Psoas muscle (tissue), 8 donors: ENCODE results near the gene SLC38A9. TPM values are rescaled to one million over a fixed set of nuclear protein-coding genes. Genes with fewer than 3 reads are reported as not detected.

ENCODE experiments used
- ATAC-seq, 4 donors: fragments of 200-7000 bp; cut with Tn5 transposase; one replicate each; pipeline ENCODE4 v1.9.1; 2020; ENCODE audit warnings: moderate library complexity in 3 of 4, mild to moderate bottlenecking in 2 of 4
- DNase-seq, 2 donors: peaks; one replicate each; pipeline ENCODE4 v3.0.0-alpha.2; 2020
- H3K27ac ChIP-seq: fragments of 200-600 bp; one replicate; pipeline ENCODE4 v1.8.0; 2022
- H3K27me3 ChIP-seq, 3 donors: fragments of 200-600 bp in 1 of 3; one replicate each; pipeline versions ENCODE4 v1.6.1 to v1.8.0; 2013 to 2022; ENCODE audit warnings: low read length in 2 of 3, mild to moderate bottlenecking in 2 of 3, moderate library complexity in 1 of 3; ENCODE audit not compliant: insufficient read depth in 3 of 3
- H3K36me3 ChIP-seq, 2 donors: fragments of 200-600 bp in 1 of 2; one replicate each; pipeline versions ENCODE4 v1.6.1 to v1.8.0; 2013 to 2022; ENCODE audit warnings: low read depth in 1 of 2, mild to moderate bottlenecking in 1 of 2, moderate library complexity in 1 of 2; ENCODE audit not compliant: insufficient read depth in 1 of 2
- H3K4me1 ChIP-seq: fragments of 200-600 bp; one replicate; pipeline ENCODE4 v1.8.0; 2022
- H3K4me3 ChIP-seq: fragments of 200-600 bp; one replicate; pipeline ENCODE4 v1.8.0; 2022; ENCODE audit warnings: mild to moderate bottlenecking
- H3K9me3 ChIP-seq: fragments of 200-600 bp; one replicate; pipeline ENCODE4 v1.8.0; 2022
- WGBS, 3 donors: extraction: QIAGEN DNeasy Blood & Tissue Kit; methylation state at CpG; one replicate each; pipeline versions ENCODE4 v1.1.6 to v1.1.7; 2013; 5-methylcytosine and 5-hydroxymethylcytosine counted together
- intact Hi-C, 2 donors: fragments of 100-400 bp; cut with DNase I; formaldehyde crosslinking; loops; one replicate each; pipeline versions ENCODE4 v1.11.0 to v1.14.2; 2022
- polyA plus RNA-seq, 3 donors: library from polyadenylated mRNA; stranded (reverse); fragments of 200-250 nt; gene quantifications; one replicate each; pipeline ENCODE4 v1.2.3, GENCODE V29; 2013
- total RNA-seq, 4 donors: library from RNA; stranded (reverse); fragmentation: NEBNext Ultra II Directional in 2 of 4; extraction: Animal tissue kit (Norgen Biotek cat#: 25700) in 2 of 4; gene quantifications; one replicate each; pipeline versions ENCODE4 v1.2.1 to v1.2.4, GENCODE V29; 2021 to 2023
- TF ChIP-seq, protein P1 (sequence below): fragments of 200-600 bp; IDR thresholded peaks from one replicate; pipeline ENCODE4 v1.8.0; 2022; ENCODE audit warnings: antibody characterized with exemption
- donor health status: healthy with polysubstance abuse.
- donor health status: DM: no; HTN: no; CAD: no; lungs with moderate emphysema.
- donor health status: Bipolar disorder and iron deficiency.
- donor health status: healthy.
- donor health status: DM: yes; HTN: yes; CAD: no.
- donor health status: DM: no; HTN: no; CAD: no.
- donor health status: DM: no; HTN: no; CAD: no.
- donor health status: DM: yes; HTN: yes; CAD: no.

The SLC38A9 gene
- total and polyA plus RNA-seq, 7 donors: 4.3 to 7.2 (median 6.8) TPM

DNA sequence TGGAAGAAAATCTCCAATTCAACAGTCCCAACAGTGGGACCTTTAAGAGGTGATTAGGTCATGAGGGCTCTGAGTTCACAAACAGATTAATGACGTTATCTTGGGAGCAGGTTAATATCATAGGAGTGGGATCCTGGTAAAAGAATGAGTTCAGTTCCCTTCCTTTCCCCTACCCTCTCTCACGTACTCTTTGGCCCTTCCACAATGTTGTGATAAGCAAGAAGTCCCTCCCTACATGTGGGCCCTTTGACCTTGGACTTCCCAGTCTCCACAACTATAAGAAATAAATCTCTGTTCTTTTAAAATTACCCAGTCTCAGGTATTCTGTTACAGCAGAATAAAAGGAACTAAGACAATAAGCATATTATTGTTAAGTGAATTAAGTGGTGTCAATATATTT lies 37.8 kb downstream of the SLC38A9 start:
- Histone ChIP-seq H3K9me3 (no peaks in the 10 kb centered on the region), H3K27me3 (no peaks in the 10 kb centered on the region), H3K27ac (no peak overlapping the region), H3K4me1 (peaks cover 11% of the 10 kb centered on the region), H3K36me3 (no peaks in the 10 kb centered on the region), H3K4me3 (no peak overlapping the region)
- 43 to 74% (median 51%) methylated on average over 2 of the region's 2 CpGs for WGBS, 3 donors
- intact Hi-C loops: loop anchor here in 1 of 2 donors (10.0 kb wide), 1 partner anchor 140 kb away; the partner anchor contains the start of gene PLPP1
- ATAC-seq (no peak), DNase-seq (no peak)
- TF ChIP-seq, protein P1, sequence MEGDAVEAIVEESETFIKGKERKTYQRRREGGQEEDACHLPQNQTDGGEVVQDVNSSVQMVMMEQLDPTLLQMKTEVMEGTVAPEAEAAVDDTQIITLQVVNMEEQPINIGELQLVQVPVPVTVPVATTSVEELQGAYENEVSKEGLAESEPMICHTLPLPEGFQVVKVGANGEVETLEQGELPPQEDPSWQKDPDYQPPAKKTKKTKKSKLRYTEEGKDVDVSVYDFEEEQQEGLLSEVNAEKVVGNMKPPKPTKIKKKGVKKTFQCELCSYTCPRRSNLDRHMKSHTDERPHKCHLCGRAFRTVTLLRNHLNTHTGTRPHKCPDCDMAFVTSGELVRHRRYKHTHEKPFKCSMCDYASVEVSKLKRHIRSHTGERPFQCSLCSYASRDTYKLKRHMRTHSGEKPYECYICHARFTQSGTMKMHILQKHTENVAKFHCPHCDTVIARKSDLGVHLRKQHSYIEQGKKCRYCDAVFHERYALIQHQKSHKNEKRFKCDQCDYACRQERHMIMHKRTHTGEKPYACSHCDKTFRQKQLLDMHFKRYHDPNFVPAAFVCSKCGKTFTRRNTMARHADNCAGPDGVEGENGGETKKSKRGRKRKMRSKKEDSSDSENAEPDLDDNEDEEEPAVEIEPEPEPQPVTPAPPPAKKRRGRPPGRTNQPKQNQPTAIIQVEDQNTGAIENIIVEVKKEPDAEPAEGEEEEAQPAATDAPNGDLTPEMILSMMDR: no peak

DNA sequence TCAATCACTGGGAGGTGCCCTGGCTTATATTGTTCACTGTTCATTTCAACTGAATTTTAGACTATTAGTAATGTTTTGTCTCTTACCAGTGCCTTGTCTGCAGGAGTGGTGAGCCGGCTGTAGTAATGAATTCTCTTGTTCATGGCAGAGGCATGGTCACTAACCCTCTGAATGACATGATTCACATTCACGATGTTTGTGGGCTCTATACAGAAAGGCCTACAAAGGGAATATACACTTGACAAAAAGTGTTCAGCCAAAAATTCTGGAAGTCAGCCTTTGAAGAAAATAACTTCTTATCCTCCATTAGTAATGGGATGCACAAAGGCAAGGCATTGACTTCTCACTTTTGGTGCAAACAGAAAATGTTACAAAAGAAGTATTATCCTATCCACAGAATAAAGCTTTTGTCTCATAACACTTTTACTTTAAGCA lies 39.6 kb downstream of the SLC38A9 start:
- no peak overlapping the region for H3K4me3 ChIP-seq
- no peaks in the 10 kb centered on the region for H3K27me3 ChIP-seq
- TF ChIP-seq, protein P1: no peak
- H3K4me1 ChIP-seq: peaks cover 11% of the 10 kb centered on the region
- DNase-seq (no peak), ATAC-seq (no peak)
- 47 to 74% (median 54%) methylated on average over 2 of the region's 2 CpGs for WGBS, 3 donors
- intact Hi-C loops: loop anchor here in 1 of 2 donors (10.0 kb wide), 1 partner anchor 138 kb away; the partner anchor contains the start of gene PLPP1
- H3K36me3 ChIP-seq: no peaks in the 10 kb centered on the region
- no peak overlapping the region for H3K27ac ChIP-seq
- no peaks in the 10 kb centered on the region for H3K9me3 ChIP-seq

DNA sequence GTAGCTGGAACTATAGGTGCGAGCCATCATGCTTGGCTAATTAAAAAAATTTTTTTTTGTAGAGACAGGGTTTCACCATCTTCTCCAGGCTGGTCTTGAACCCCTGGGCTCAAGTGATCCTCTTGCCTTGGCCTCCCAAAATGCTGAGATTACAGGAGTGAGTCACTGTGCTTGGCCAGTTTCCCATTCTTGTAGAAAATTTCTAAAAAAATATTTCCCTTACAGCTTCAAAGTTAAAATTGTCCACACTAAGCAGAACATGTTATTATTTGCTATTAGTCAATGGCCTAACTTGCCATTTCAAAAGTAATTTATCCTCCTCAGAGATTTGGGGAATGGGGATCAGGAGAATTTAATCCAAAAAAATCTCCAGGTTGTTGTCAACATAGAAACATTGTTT lies 40.1 kb downstream of the SLC38A9 start:
- H3K4me1 ChIP-seq: peaks cover 11% of the 10 kb centered on the region
- no peak overlapping the region for H3K27ac ChIP-seq
- 96 to 100% (median 100%) methylated on average over 1 of the region's 1 CpG for WGBS, 3 donors
- H3K9me3 ChIP-seq: no peaks in the 10 kb centered on the region
- H3K4me3 ChIP-seq: no peak overlapping the region
- TF ChIP-seq, protein P1: no peak
- H3K36me3 ChIP-seq: no peaks in the 10 kb centered on the region
- intact Hi-C loops: loop anchor here in 1 of 2 donors (10.0 kb wide), 1 partner anchor 137 kb away; the partner anchor contains the start of gene PLPP1
- DNase-seq: no peak
- H3K27me3 ChIP-seq: no peaks in the 10 kb centered on the region
- ATAC-seq: no peak

DNA sequence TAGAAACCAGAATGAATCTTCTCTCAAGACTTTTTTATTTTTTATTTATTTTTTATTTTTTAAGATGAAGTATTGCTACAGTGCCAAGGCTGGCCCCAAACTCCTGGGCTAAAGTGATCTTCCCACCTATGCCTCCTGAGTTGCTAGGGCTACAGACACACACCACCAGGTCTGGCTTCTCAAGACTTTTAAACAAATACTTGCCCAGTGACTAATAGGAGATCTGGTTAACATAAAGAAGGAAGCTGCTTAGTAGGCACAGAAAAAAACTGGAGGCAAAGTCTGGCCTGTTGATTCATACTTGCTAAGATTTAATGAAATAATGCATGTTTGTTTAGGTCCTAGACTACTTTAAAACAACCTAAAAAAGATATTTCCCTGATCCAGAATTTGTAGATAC lies 43.8 kb downstream of the SLC38A9 start:
- ATAC-seq (no peak), DNase-seq (no peak)
- H3K27me3 ChIP-seq: no peaks in the 10 kb centered on the region
- no peaks in the 10 kb centered on the region for H3K4me1 ChIP-seq
- TF ChIP-seq, protein P1: no peak
- H3K4me3 ChIP-seq: no peak overlapping the region
- H3K9me3 ChIP-seq: no peaks in the 10 kb centered on the region
- H3K27ac ChIP-seq: no peak overlapping the region
- H3K36me3 ChIP-seq: peaks cover 0 to 13% of the 10 kb centered on the region in 2 donors
- intact Hi-C loops: no loop called here

DNA sequence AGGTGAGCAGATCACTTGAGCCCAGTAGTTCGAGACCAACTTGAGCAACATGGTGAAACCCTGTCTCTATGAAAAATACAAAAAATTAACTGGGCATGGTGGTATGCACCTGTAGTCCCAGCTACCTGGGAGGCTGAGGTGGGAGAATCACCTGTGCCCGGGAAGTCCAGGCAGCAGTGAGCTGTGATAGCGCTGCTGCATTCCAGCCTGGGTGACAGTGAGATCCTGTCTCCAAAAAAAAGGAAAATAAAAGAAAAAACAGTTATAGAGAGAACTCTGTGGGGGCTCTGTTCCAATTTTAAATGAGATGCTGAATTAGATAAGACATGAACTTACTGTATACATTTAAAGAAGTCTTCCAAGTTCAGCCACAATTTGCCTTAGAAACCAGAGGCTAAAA lies 44.2 kb downstream of the SLC38A9 start:
- TF ChIP-seq, protein P1: no peak
- intact Hi-C loops: no loop called here
- no peak for ATAC-seq
- Histone ChIP-seq H3K4me3 (no peak overlapping the region), H3K4me1 (no peaks in the 10 kb centered on the region), H3K9me3 (no peaks in the 10 kb centered on the region), H3K36me3 (peaks cover 0 to 15% of the 10 kb centered on the region in 2 donors), H3K27ac (no peak overlapping the region), H3K27me3 (no peaks in the 10 kb centered on the region)
- no peak for DNase-seq
- 94 to 100% (median 99%) methylated on average over 3 of the region's 3 CpGs for whole genome bisulfite sequencing, 3 donors
